HepG2 (cell line): ENCODE data around the gene PFKP. TPM values are rescaled to one million over a fixed set of nuclear protein-coding genes. Genes with fewer than 3 reads are reported as not detected.

ENCODE experiments used
- ASH2L ChIP-seq: fragments of 300-600, 200-600 bp; sonication (generic); IDR thresholded peaks from 2 replicates; pipeline ENCODE4 v1.7.0; 2017; ENCODE audit warnings: low read depth, mild to moderate bottlenecking, moderate library complexity, mixed read lengths, low read length; ENCODE audit not compliant: insufficient read length
- EHMT2 ChIP-seq: fragments of 200-600 bp; sonication (generic); IDR thresholded peaks from 2 replicates; pipeline ENCODE4 v1.7.0; 2017; ENCODE audit warnings: antibody characterized with exemption, low read depth, low read length, borderline replicate concordance
- IKZF1 ChIP-seq: fragments of 450-650 bp; IDR thresholded peaks from 2 replicates; pipeline ENCODE4 v1.7.1; 2016
- KDM5B ChIP-seq: sonication (generic); formaldehyde crosslinking; IDR thresholded peaks from 2 replicates; pipeline ENCODE4 v1.4.0; 2020; ENCODE audit warnings: missing genetic modification reagents, mild to moderate bottlenecking, borderline replicate concordance
- NBN ChIP-seq: fragments of 450-650 bp; conservative IDR thresholded peaks from 2 replicates; pipeline ENCODE4 v1.6.1; 2017
- POLR2G ChIP-seq: fragments of 200-400 bp; formaldehyde crosslinking; IDR thresholded peaks from 2 replicates; pipeline ENCODE4 v1.6.1; 2018; ENCODE audit warnings: mild to moderate bottlenecking, low read depth, low read length, moderate library complexity
- PRMT3 ChIP-seq: sonication (generic); formaldehyde crosslinking; IDR thresholded peaks from 2 replicates; pipeline ENCODE4 v1.8.1; 2022; ENCODE audit warnings: low read depth, mild to moderate bottlenecking, moderate library complexity, missing genetic modification reagents, borderline replicate concordance
- REXO4 ChIP-seq: sonication (generic); formaldehyde crosslinking; IDR thresholded peaks from 2 replicates; pipeline ENCODE4 v1.8.0; 2022; ENCODE audit warnings: missing genetic modification reagents, mild to moderate bottlenecking, borderline replicate concordance
- SNAPC5 ChIP-seq: sonication (generic); formaldehyde crosslinking; IDR thresholded peaks from 2 replicates; pipeline ENCODE4 v1.8.1; 2023; ENCODE audit warnings: mild to moderate bottlenecking, missing genetic modification reagents, borderline replicate concordance
- THAP11 ChIP-seq: IDR thresholded peaks from 2 replicates; pipeline ENCODE4 v1.6.1; 2016; ENCODE audit warnings: missing biosample characterization, missing genetic modification reagents
- USF2 ChIP-seq, 2 experiments: sonication (generic) in 1 of 2; formaldehyde crosslinking in 1 of 2; IDR thresholded peaks; 2 replicates each; pipeline versions ENCODE4 v1.5.1 to v1.6.1; 2011 to 2020; ENCODE audit warnings: borderline replicate concordance in 1 of 2, low read depth in 1 of 2, low read length in 1 of 2, mild to moderate bottlenecking in 1 of 2, missing genetic modification reagents in 1 of 2, moderate library complexity in 1 of 2
- XRCC5 ChIP-seq: fragments of 200-400 bp; formaldehyde crosslinking; optimal IDR thresholded peaks from 2 replicates; pipeline ENCODE3; 2017; ENCODE audit warnings: mild to moderate bottlenecking, low read length
- ZNF3 ChIP-seq: IDR thresholded peaks from 2 replicates; pipeline ENCODE4 v1.7.0; 2017; ENCODE audit warnings: inconsistent platforms
- ZNF30 ChIP-seq: sonication (generic); formaldehyde crosslinking; IDR thresholded peaks from 2 replicates; pipeline ENCODE4 v1.5.0; 2020; ENCODE audit warnings: mild to moderate bottlenecking, missing genetic modification reagents
- ZNF569 ChIP-seq: sonication (generic); formaldehyde crosslinking; IDR thresholded peaks from 2 replicates; pipeline ENCODE4 v1.5.0; 2020; ENCODE audit warnings: mild to moderate bottlenecking, missing genetic modification reagents, moderate library complexity, borderline replicate concordance
- ZNF639 ChIP-seq: conservative IDR thresholded peaks from 2 replicates; pipeline ENCODE4 v1.6.1; 2018; ENCODE audit warnings: missing genetic modification reagents
- ZNF772 ChIP-seq: sonication (generic); formaldehyde crosslinking; IDR thresholded peaks from 2 replicates; pipeline ENCODE4 v1.5.0; 2020; ENCODE audit warnings: mild to moderate bottlenecking, missing genetic modification reagents
- polyA plus RNA-seq, 8 experiments: library from polyadenylated mRNA; depleted of rRNA in 3 of 8; stranded (reverse) in 7 of 8; unstranded in 1 of 8; fragments of >200 nt; fragmentation: Illumina TruSeq in 4 of 8; extraction: Trizol in 4 of 8; gene quantifications; 2 replicates each; pipeline versions ENCODE4 v1.2.1 to v1.2.3, GENCODE V29; 2011 to 2016; ENCODE audit warnings: low read depth in 4 of 8, missing spikeins in 1 of 8, mixed read lengths in 1 of 8; ENCODE audit not compliant: insufficient read depth in 1 of 8
- total RNA-seq, 5 experiments: library from RNA; depleted of rRNA; stranded (reverse); fragments of >200 nt; fragmentation: Illumina TruSeq; extraction: Trizol; gene quantifications; 2 replicates each; pipeline ENCODE4 v1.2.3, GENCODE V29; 2016; ENCODE audit warnings: low read depth in 1 of 5
- TF ChIP-seq, protein P1 (sequence below): IDR thresholded peaks from 2 replicates; pipeline ENCODE4 v1.6.1; 2012; ENCODE audit warnings: low read length, improper control_type of control experiment
- TF ChIP-seq, protein P2 (sequence below): sonication (generic); formaldehyde crosslinking; IDR thresholded peaks from 2 replicates; pipeline ENCODE4 v1.4.0; 2020; ENCODE audit warnings: missing genetic modification reagents, borderline replicate concordance
- TF ChIP-seq, protein P3 (sequence below): sonication (generic); formaldehyde crosslinking; IDR thresholded peaks from 2 replicates; pipeline ENCODE4 v1.4.0; 2020; ENCODE audit warnings: mild to moderate bottlenecking, missing genetic modification reagents

PFKP gene
- total and polyA plus RNA-seq, 2 of the 13 experiments (the other 11 are each of a cell fraction or from before 2014, with no cell fraction given), result 0.80 to 2.4 TPM

DNA sequence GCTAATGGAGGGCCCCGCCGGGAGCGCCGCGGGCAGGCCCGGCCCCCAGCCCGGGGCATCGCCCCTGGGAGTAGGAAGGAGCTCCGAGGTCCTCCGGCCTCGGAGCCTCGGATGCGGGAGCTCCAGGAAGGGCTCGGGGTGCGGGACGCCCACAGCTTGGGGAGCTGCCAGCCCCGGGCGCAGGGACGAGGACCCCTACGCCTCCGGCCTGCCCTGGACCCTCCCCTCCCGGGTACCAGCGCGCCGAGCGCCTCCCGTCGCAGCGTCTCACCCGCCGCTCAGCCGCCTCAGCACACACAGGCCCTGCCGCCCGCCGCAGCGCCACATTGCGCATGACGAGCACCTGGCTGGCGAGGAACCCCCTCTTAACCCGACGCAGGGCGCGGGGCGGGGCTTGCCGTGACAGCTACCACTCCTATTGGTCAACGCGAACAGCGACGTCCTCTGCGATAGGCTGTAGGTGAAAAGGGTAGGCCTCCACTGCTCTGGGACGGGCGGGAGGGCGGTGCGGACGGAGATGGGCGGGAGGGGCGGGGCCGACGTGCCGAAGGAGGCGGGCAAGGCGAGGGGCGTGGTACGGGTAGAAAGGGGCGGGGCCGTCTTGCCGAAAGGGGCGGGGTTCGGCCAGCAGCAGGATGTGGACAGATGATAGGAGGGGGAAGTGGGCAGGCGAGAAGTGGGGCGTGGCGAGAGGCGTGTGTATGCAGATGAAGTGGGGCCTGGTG lies 105.3 kb downstream of the PFKP start, which contains the start of gene PITRM1 (continued):
- no peak for TF ChIP-seq USF2 (IDR thresholded peaks at IDR 0.05; ENCODE audit: low read depth, low read length)
- TF ChIP-seq USF2 (CRISPR knock-in tag; IDR thresholded peaks at IDR 0.05; ENCODE audit: borderline replicate concordance), result no peak
- no peak for TF ChIP-seq ZNF569 (CRISPR knock-in tag)
- 0 out of 2 replicates have a peak, but pooled peaks have one; percentile 34 for TF ChIP-seq SNAPC5 (CRISPR knock-in tag)
- no peak for TF ChIP-seq PRMT3 (CRISPR knock-in tag)
- TF ChIP-seq KDM5B (CRISPR knock-in tag), result peak; percentile 62; the same call in 1 of the 2 replicates
- peak; percentile 28 for TF ChIP-seq XRCC5
- no peak for TF ChIP-seq NBN
- TF ChIP-seq, protein P1, sequence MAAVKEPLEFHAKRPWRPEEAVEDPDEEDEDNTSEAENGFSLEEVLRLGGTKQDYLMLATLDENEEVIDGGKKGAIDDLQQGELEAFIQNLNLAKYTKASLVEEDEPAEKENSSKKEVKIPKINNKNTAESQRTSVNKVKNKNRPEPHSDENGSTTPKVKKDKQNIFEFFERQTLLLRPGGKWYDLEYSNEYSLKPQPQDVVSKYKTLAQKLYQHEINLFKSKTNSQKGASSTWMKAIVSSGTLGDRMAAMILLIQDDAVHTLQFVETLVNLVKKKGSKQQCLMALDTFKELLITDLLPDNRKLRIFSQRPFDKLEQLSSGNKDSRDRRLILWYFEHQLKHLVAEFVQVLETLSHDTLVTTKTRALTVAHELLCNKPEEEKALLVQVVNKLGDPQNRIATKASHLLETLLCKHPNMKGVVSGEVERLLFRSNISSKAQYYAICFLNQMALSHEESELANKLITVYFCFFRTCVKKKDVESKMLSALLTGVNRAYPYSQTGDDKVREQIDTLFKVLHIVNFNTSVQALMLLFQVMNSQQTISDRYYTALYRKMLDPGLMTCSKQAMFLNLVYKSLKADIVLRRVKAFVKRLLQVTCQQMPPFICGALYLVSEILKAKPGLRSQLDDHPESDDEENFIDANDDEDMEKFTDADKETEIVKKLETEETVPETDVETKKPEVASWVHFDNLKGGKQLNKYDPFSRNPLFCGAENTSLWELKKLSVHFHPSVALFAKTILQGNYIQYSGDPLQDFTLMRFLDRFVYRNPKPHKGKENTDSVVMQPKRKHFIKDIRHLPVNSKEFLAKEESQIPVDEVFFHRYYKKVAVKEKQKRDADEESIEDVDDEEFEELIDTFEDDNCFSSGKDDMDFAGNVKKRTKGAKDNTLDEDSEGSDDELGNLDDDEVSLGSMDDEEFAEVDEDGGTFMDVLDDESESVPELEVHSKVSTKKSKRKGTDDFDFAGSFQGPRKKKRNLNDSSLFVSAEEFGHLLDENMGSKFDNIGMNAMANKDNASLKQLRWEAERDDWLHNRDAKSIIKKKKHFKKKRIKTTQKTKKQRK, result no peak
- TF ChIP-seq ASH2L, result peak; percentile 73
- TF ChIP-seq EHMT2, result no peak
- TF ChIP-seq REXO4 (CRISPR knock-in tag), result no peak
- TF ChIP-seq, protein P2, sequence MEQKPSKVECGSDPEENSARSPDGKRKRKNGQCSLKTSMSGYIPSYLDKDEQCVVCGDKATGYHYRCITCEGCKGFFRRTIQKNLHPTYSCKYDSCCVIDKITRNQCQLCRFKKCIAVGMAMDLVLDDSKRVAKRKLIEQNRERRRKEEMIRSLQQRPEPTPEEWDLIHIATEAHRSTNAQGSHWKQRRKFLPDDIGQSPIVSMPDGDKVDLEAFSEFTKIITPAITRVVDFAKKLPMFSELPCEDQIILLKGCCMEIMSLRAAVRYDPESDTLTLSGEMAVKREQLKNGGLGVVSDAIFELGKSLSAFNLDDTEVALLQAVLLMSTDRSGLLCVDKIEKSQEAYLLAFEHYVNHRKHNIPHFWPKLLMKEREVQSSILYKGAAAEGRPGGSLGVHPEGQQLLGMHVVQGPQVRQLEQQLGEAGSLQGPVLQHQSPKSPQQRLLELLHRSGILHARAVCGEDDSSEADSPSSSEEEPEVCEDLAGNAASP (CRISPR knock-in tag), result peak; percentile 58; the same call in 1 of the 2 replicates
- peak; percentile 22; the same call in 1 of the 2 replicates for TF ChIP-seq ZNF772
- no peak for TF ChIP-seq IKZF1
- TF ChIP-seq ZNF3 (CRISPR knock-in tag), result no peak
- peak; percentile 97 for TF ChIP-seq POLR2G
- no peak for TF ChIP-seq ZNF30
- TF ChIP-seq ZNF639 (CRISPR knock-in tag), result no peak; the same call in 1 of the 2 replicates
- TF ChIP-seq THAP11 (CRISPR knock-in tag), result peak; percentile 53
- TF ChIP-seq, protein P3, sequence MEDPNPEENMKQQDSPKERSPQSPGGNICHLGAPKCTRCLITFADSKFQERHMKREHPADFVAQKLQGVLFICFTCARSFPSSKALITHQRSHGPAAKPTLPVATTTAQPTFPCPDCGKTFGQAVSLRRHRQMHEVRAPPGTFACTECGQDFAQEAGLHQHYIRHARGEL, result no peak
